Activated T-cell treated with anti-CD3 and anti-CD28 coated beads, Interleukin-2, amount 50 U/mL, for 48 hours (primary cell): ENCODE measurements around the gene DPP6.

Source experiments
- DNase-seq, 2 experiments: peaks; one replicate each; pipeline ENCODE4 v3.0.0-alpha.2; 2020

The DPP6 gene

DNA sequence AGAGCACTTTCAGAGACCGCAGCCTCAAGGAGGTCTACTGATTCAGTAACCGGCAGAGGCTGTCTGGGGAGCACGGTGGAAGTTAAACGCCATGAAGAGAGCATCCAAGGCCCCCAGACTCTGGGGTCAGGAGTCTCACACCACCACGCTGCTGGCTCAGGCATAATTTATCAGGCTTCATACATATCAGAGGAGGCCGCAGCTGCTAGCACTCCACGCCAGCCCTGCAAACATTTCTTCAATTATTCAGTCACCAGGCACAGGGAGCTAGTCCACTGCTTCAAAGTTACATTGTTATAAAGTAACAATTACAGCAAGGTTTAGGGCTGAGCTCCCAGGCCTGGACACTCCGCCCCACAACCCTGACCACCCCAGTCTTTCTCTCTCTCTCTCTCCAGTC, 852.9 kb downstream of the DPP6 start:
- DNase-seq: no peak

DNA sequence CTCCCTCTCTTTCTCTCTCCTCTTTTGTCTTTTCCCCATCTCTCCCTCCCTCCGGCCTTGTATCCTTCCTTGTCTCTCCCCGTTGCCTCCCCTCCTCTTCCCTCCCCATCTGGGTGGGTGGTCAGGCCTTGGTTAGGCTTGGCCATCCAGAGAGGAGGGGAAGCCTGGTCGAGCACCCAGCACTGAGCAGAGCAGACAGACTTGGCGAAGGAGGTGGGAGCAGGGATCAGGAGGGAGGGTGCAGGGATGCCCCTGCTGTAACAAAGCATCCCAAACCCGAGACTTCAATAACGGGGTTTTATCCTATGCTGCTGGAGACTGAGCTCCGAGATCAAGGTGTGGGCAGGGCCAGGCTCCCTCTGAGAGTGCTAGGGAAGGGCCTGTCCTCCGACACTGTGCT, 853.4 kb downstream of the DPP6 start:
- no peak for DNase-seq

DNA sequence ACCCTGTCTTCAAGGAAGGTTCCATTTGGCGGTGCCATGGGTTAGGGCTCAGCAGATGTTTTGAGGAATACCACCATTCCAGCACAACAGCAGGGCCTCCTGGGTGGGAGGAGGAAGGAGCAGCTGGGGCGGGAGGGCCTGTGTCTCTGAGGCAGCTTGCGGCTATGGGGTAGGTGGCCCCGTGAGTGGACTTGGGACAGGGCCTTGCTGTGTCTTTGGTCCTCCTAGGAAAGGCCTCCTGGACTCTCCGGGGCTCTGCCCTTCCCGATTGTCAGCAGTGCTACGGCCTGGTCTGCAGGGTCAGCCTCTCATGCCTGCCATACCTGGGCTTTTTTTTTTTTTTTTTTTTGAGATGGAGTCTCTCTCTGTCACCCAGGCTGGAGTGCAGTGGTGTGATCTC, 854.0 kb downstream of the DPP6 start:
- no peak for DNase-seq

DNA sequence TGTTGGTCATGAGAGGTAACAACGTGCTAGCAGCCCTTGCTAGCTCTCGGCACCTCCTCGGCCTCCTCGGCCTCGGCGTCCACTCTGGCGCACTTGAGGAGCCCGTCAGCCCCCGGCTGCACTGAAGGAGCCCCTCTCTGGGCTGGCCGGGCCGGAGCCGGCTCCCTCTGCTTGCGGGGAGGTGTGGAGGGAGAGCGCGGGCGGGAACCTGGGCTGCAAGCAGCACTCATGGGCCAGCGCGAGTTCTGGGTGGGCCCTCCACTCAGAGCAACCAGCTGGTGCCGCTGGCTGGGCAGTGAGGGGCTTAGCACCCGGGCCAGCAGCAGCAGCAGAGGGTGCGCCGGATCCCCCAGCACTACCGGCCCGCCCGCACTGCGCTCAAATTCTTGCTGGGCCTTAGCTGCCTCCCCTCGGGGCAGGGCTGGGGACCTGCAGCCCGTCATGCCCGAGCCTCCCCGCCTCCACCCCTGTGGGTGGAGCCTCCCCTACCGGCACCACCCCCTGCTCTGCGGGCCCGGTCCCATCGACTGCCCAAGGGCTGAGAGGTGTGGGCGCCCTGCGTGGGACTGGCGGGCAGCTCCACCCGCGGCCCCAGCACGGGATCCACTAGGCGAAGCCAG, 854.6 kb downstream of the DPP6 start:
- DNase-seq: no peak

DNA sequence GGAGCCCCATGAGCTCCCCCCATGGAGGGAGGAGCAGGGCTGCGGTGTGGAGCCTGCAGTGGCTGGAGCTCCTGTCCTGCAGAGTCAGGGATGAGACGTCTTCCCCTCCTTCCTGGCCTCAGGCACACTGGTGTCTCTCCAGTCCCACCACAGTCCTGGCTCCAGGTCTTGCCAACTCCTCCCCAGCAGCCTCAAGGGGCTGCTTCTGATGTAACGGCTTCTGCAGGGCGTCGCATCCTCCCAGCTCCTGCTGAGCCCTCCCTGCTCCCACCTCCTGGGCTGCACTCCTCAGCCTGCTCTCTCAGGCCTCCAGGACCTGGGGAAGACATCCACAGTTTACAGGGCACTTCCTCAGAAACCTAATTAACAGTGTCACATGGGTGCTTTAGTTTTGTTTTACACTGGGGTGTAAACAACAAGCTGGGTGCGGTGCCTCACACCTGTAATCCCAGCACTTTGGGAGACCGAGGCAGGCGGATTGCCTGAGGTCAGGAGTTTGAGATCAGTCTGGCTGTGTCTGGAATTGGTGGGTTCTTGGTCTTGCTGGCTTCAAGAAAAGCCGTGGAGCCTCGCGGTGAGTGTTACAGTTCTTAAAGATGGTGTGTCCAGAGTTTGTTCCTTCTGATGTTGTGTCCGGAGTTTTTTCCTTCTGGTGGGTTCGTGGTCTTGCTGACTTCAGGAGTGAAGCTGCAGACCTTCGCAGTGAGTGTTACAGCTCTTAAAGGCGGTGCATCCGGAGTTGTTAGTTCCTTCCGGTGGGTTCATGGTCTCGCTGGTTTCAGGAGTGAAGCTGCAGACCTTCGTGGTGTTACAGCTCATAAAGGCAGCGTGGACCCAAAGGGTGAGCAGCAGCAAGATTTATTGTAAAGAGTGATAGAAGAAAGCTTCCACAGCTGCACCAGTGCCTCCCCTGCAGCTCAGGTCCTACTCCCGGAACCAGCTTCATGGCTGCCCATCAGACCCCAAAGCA, 855.7 kb downstream of the DPP6 start:
- DNase-seq: no peak

DNA sequence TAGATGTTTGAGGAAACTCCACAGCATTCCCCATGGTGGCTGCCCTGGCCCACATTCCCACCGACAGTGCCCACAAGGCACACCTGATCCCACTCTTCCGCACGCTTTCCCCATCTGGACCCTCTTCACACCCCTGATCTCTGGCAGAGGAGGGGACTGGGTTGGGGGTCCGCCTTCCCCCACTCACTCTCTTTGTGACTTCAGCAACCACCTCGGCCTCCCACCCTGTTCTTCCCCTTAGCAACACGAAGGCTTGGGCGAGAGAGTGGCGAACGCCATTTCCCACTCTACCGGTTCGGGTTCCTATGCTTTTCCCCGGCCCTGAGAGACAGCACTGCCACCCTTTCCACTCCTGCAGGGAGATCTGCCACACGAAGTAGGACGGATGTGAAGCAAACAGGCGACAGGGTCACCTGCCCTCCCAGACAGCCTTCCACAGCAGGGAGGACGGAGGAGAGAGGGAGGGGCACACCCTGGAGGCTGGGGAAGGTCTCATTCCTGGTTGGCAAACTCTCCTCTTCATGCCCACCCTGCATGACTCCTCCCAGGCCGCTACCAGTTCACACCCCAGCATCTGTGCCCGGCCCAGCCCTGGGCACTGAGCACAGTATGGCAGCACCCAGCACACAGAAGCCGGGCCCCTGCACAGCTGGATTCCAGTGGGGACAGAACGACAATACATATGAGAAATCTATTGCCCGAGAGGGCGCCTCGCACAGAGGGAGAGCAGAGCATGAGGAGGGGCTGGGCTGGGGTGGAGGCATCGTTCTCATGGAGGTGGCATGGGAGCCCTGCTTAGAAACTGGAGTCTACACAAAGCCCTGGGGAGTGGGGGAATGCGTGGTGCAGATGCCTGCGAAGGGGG, 857.3 kb downstream of the DPP6 start:
- no peak for DNase-seq

DNA sequence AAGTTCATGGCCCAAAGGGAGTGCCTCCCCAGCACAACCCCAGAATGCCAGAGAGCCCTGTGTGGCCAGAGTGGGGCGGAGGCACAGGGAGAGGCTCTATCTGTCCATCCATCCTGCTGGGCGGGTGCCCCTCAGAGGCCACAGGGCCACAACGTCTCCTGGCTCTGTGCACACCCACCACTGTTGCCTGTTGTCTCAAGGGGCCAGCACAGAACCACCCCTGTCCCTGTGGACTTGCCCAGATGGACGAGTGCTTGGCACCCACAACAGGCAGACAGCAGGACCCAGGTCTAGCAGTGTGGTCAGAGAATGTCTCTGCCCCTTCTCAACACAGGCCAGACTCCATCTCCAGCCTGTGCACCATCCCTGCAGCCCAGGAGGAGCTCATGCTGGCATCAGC, 857.9 kb downstream of the DPP6 start:
- DNase-seq: no peak

DNA sequence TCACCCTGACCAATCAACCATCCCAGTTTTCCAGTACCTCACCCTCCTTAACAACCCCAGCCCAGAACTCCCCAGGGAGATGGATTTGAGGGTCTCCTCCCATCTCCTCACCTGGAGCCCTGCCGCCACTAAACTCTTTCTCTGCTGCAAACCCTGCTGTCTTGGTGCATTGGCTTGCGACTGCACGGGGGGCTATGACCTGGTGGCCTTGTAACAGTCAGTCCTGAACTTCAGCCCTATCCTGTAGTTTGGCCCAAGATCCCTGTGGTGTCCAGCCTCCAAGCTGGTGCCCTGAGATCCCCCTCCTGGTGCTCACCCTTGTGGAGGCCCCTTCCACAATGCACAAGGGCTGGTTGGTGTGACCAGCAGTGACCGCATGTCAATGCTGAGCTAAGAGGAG, 858.8 kb downstream of the DPP6 start:
- no peak for DNase-seq

DNA sequence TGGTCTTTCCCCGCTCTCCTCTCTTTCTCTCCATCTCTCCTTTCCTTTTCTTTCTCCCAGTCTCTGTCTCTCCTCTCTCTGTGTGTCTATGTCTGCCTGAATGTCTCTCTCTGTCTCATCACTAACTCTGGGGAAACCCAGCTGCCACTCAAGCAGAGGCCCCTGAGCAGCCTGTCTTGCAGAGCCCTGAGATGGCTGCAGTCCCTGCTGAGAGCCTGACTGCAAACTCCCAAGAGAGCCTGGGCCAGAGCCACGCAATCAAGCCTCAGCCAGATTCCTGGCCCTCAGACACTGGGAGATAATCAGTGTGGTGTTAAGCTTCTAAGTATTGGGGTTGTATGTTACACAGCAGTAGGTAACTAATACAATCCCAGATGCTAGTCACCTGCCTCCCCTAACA, 859.2 kb downstream of the DPP6 start:
- no peak for DNase-seq

DNA sequence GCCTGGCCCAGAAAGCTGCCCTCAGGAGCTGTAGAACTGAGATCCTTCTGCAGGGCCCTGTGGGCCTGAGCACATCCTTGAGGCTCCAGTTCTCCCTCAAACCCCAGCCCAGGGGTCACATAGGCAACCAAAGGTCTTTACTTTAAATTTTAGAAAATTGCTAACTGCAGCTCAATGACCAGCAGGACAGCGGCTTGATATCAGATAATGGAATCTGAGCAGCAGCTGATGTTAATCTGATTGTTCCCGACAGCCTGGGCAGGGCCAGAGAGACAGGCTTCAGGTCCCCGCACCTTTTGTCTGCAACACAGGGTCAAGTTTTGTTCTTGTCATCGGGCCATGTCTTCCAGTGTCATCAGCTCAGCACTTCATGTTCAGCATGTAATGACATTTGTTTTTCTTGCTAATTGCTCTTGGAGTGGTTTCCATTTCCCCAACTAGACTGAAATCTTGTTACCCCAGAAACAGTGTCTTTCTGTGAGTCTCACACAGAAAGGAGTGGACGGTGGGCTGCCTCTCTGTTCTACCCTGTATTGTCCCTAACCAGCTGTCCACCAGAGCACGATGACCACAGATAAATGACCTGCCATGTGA, 859.8 kb downstream of the DPP6 start:
- no peak for DNase-seq

DNA sequence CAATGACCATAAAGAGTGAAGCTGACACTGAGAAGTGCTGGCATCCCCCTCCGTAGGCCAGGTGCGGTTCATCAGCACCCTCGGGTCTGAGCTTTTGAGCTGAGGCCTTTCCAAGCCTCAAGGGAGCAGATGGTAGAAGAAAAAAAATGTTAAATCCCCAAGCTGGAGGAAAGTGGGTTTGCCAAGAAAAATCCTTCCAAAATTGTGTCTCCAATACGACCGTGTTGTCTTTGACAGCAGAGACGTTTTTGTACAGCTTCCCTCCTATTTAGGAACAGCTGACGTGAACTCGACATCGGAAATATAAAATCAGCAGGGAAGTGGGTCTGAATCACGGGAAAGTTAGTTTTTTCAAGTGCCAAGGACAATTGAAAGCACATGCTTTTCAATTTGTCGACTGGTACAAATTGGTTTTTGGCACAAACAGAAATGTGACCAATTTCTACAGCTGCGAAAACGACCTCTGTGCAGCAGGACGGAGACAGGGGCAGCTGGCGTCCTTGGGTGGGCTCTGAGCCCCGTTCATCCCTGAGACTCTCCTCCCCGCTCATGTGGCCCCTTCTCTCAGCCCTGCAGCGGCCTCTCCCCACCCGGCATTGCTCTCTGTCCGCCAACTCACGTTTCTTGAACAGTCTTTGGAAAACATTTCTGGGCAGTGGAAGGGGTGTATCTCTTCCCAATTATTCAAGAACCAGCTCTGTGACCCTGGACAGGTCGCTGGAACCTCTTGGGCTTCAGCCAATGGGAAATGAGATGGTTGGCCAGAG, 860.9 kb downstream of the DPP6 start:
- no peak for DNase-seq

DNA sequence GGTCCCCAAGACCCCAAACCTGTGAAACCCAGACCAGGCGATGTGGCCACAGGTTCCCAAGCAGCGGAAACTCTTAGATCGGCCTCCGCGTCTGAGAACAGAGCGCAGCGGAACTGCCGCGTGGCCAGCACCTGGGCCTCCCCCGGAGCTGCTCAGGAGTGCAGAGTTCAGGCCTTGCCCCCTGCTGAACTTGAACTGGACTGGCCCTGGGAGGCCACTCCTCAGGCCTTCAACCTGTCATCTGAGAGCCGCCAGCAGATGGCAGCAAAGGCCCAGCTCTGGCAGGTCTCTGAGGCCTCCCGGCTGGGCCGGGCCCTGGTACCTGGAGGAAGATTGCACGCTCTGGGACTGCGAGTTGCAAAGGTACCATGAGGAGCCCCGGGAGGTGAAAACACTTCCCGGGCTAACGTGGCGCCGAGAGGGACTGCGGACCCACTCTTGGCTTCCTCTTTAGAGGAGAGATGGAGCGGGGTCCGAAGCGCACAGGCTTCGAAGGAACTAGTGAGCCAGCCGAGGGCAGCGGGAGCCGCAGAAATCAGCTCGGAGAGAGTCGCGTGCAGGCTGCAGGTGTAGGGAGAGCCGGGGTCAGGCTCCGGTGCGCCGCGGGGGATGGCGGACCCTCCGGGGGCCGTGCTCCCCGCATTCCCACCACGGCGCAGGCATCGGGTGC, 861.6 kb downstream of the DPP6 start:
- DNase-seq: peak; percentile 94 to 95

DNA sequence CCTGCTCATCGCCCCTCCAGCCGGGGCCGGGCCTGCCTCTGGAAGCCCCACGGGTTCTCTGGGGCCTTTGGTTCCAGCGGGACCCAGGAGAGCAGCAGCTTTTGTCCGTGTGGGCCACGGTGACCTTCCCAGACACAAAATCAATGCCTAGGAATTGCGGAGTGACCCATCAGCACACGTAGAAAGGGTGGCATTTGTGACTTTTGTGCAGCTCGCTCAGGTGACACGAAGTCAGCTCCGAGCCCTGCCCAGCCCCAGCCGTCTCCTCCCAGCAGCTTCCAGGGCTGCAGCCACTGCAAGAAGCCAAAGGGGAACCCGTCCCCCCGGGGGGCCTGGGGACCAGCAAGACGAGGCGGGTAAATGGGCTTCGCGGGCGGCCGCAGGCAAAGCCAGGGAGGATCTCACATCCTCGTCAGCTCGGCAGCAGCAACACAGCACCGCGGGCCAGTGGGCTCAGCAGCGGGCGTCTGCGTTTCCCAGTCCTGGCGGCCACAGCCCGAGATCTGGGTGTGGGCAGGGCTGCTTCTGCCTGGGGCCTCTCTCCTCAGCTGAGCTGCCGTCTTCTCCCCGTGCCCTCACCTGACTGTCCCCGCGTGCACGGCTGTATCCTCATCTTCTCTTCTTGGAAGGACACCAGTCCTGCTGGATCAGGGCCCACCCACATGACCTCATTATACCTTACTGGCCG, 862.3 kb downstream of the DPP6 start:
- DNase-seq: peak in 1 of 2 experiments; percentile 26

DNA sequence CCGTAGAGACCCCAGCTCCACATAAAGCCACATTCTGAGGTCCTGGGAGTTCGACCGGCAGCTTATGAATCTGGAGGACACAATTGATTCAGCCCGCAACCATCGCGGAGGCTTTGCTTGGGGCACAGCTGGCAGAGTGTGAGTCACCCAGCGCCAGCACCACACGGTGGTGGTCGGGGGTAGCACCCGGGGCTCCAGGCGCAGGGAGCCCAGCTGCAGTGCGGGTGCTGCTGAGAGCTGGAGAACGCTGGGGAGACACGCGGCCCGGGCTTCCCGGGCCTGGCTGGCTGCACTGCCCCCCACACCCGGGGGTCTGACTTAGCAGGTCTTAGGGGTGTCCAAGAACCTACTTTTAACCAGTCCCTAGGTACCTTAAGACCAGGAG, 862.8 kb downstream of the DPP6 start:
- DNase-seq: peak in 1 of 2 experiments; percentile 26

DNA sequence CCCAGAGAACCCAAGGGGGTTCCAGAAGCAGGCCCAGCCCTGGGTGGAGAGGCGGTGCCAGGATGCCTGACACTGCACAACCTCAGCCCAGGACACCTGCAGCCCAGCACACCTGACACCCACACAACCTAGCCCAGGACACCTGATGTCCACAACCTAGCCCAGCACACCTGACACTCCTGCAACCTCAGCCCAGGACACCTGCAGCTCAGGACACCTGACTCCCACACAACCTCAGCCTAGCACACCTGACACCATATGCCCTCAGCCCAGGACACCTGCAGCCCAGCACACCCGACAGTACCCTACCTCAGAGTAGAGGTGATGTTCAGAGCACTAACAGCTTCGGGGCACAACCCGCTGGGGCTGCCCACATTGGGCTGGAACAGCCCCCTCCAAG, 863.4 kb downstream of the DPP6 start:
- DNase-seq: no peak

DNA sequence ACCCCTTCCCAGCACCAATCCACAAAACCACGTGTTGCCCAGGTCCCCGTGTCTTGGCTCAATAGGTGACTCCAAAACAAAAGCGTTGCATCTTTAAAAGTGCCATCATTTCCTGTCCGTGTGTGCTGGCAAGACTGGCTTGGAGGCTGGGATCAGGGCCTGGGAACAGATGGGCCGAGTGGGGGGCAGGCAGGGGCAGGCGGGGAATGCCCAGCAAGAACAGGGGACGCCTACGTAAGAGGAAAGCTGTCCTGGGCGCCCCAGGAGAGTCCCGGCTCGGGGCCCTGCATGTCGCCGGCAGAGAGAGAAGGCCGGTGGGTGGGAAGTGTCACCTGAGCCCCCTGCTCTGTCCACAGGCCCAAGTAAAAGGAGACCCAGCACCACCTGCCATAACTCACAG, 864.2 kb downstream of the DPP6 start:
- no peak for DNase-seq

DNA sequence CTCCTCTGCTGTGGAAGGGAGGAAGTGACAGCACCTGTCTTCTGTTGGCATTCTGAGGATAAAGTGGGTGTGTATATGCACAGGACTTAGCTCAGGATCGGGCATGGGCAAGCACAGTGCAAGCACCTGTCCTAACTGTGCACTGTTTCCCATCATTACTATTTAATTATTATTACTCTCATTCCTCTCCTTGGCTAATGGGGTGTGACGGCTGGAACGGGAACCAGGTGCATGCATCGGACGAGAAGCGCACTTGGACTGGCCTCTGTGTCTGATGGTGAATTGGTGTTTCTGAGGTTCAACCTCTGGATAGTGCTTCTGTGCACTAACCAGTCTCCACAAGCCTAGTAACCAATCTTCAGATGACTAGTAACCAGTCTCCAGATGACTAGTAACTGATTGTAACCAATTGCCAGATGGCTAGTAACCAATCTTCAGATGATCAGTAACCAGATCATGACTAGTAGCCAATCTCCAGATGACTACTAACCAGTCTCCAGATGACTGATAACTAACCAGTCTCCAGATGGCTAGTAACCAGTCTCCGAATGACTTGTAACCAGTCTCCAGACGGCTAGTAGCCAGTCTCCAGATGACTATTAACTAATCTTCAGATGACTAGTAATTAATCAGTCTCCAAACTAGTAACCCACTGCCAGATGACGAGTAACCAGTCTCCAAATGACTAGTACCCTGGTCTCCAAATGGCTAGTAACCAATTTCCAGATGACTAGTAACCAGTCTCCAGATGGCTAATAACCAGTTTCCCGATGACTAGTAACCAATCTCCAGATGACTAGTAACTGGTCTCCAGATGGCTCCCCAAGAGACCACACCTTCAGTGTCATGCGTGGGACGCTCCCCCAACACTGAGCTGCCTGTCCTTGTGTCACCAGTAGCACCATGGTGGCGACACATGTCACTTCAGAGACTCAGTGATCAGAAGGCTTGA, 864.9 kb downstream of the DPP6 start:
- DNase-seq: no peak

DNA sequence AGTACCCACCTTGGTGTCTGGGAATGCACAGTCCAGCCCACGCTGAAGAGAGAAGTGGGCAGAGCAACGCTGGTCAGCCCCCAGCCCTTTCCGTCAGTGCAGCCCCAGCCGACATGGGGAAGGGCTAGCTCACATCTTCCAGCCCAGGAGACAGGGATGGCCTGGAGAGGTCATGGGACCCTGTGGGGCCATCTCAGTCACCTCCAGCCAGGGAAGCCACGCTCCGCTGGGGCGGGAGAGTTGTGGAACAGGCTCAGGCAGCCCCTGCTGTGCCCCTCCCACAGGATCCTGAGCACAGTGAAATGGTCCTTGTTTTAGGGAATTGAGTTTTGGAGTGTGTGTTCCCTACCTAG, 865.6 kb downstream of the DPP6 start:
- DNase-seq: no peak

DNA sequence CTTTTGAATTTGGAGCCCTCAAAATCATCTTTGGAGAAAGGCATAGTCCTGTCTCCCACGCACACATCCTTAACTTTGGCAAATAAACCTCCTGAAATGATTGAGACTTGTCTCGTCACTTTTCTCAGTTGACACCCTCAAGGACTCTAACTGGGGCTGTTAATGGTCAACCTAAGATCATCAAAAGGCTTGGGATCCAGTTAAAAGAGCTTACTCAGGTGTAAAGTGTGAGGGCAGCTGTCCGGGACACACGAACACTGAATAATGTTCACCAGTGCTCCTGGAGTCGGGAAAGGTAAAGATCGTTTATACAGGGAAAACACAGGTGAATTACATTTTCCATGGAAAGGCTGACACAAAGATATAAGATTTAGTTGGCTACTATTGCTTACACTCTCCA, 866.1 kb downstream of the DPP6 start:
- no peak for DNase-seq

DNA sequence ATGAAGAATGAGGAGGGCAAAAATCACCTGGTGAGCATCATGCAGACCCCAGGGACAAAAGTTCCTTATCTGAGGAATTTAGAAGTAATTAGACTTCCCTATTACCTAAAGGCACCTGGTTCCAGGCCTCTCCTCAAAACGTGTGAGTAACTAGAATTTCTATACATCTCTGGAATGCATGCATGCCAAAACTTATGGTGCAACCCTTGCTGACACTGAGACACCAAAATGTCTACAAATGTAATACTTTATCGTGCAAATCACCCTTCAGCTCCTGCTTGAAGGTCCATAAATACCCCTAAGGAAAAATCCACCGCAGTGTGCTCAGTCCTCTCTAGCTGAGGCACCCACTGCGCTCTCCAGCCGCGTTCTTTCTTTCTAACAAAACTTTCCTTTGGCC, 866.5 kb downstream of the DPP6 start:
- DNase-seq: no peak
